GM23338 (cell line): ENCODE results near the gene ZNF20. TPM values are rescaled to one million over a fixed set of nuclear protein-coding genes. Genes with fewer than 3 reads are reported as not detected.

Experiments used
- ATAC-seq: fragments of 200-7000 bp; cut with Tn5 transposase; 3 replicates; pipeline ENCODE4 v1.9.1; 2020
- DNase-seq: peaks from one replicate; pipeline ENCODE4 v3.0.0-alpha.2; 2015; ENCODE audit warnings: low spot score
- H2AFZ ChIP-seq: fragments of 200-600 bp; sonication (generic); 2 replicates; pipeline ENCODE4 v1.8.0; 2016; ENCODE audit warnings: antibody characterized with exemption, mild to moderate bottlenecking, moderate library complexity
- H3F3A ChIP-seq: fragments of 200-600 bp; sonication (generic); replicated peaks from 2 replicates; pipeline ENCODE4 v1.8.0; 2017; ENCODE audit warnings: antibody characterized with exemption, mixed run types, low read depth
- H3K27ac ChIP-seq: fragments of 200-600 bp; sonication (generic); 2 replicates; pipeline ENCODE4 v1.6.1; 2016; ENCODE audit warnings: low read depth
- H3K27me3 ChIP-seq: fragments of 200-600 bp; sonication (generic); 2 replicates; pipeline ENCODE4 v1.8.0; 2016; ENCODE audit warnings: mild to moderate bottlenecking, mixed run types, moderate library complexity; ENCODE audit not compliant: insufficient read depth
- H3K36me3 ChIP-seq: fragments of 200-600 bp; sonication (generic); 2 replicates; pipeline ENCODE4 v1.8.0; 2016; ENCODE audit warnings: mild to moderate bottlenecking; ENCODE audit not compliant: insufficient read depth
- H3K4me1 ChIP-seq: fragments of 200-600 bp; sonication (generic); 2 replicates; pipeline ENCODE4 v1.8.0; 2016; ENCODE audit warnings: mild to moderate bottlenecking, moderate library complexity; ENCODE audit not compliant: insufficient read depth
- H3K4me2 ChIP-seq: fragments of 200-600 bp; sonication (generic); 2 replicates; pipeline ENCODE4 v1.7.1; 2017; ENCODE audit warnings: mixed run types
- H3K4me3 ChIP-seq: fragments of 200-600 bp; sonication (generic); 2 replicates; pipeline ENCODE4 v1.6.1; 2016; ENCODE audit warnings: mixed run types
- H3K79me2 ChIP-seq: fragments of 200-600 bp; sonication (generic); replicated peaks from 2 replicates; pipeline ENCODE4 v1.8.0; 2017; ENCODE audit warnings: mild to moderate bottlenecking; ENCODE audit not compliant: insufficient read depth
- H3K9me2 ChIP-seq: fragments of 200-600 bp; sonication (generic); 2 replicates; pipeline ENCODE4 v1.8.0; 2017; ENCODE audit not compliant: insufficient read depth
- H4K20me1 ChIP-seq: fragments of 200-600 bp; sonication (generic); replicated peaks from 2 replicates; pipeline ENCODE4 v1.8.0; 2017; ENCODE audit warnings: mild to moderate bottlenecking; ENCODE audit not compliant: insufficient read depth
- H3K27ac Mint-ChIP-seq: 2 replicates; pipeline ENCODE4 v1.8.0; 2020; ENCODE audit warnings: inconsistent platforms, mild to moderate bottlenecking, moderate library complexity, mixed read lengths
- H3K27me3 Mint-ChIP-seq: 3 replicates; pipeline ENCODE4 v1.8.0; 2022; ENCODE audit warnings: low read depth, mild to moderate bottlenecking, moderate library complexity, mixed read lengths, inconsistent platforms; ENCODE audit not compliant: insufficient read depth, poor library complexity
- H3K36me3 Mint-ChIP-seq: 3 replicates; pipeline ENCODE4 v1.8.0; 2021; ENCODE audit warnings: low read depth, mild to moderate bottlenecking, inconsistent platforms, moderate library complexity, mixed read lengths
- H3K4me1 Mint-ChIP-seq: 3 replicates; pipeline ENCODE4 v1.8.0; 2020; ENCODE audit warnings: mild to moderate bottlenecking, inconsistent platforms, mixed read lengths
- H3K4me3 Mint-ChIP-seq: 3 replicates; pipeline ENCODE4 v1.8.0; 2021; ENCODE audit warnings: moderate library complexity, mild to moderate bottlenecking, inconsistent platforms, mixed read lengths
- H3K9me3 Mint-ChIP-seq: 3 replicates; pipeline ENCODE4 v1.8.0; 2020; ENCODE audit warnings: moderate library complexity, mild to moderate bottlenecking, inconsistent platforms, mixed read lengths
- CREB1 ChIP-seq: fragments of 250-450 bp; sonication (Bioruptor Pico); IDR thresholded peaks from 2 replicates; pipeline ENCODE4 v1.5.0; 2020; ENCODE audit warnings: low read depth, mild to moderate bottlenecking, moderate library complexity
- EZH2 ChIP-seq: fragments of 200-600 bp; sonication (generic); IDR thresholded peaks from one replicate; pipeline ENCODE4 v1.8.0; 2017; ENCODE audit warnings: antibody characterized with exemption, mild to moderate bottlenecking, low read depth; ENCODE audit not compliant: unreplicated experiment
- EZH2phosphoT487 ChIP-seq: fragments of 200-600 bp; sonication (generic); IDR thresholded peaks from one replicate; pipeline ENCODE4 v1.8.1; 2018; ENCODE audit warnings: antibody characterized with exemption; ENCODE audit not compliant: unreplicated experiment
- JUNB ChIP-seq: IDR thresholded peaks from one replicate; pipeline ENCODE4 v1.6.1; 2016; ENCODE audit warnings: antibody characterized with exemption; ENCODE audit not compliant: unreplicated experiment
- NANOG ChIP-seq: IDR thresholded peaks from 2 replicates; pipeline ENCODE4 v1.6.1; 2016; ENCODE audit warnings: antibody characterized with exemption, borderline replicate concordance
- POLR2AphosphoS5 ChIP-seq: IDR thresholded peaks from 2 replicates; pipeline ENCODE4 v1.6.1; 2016; ENCODE audit warnings: antibody characterized with exemption, low read depth
- STAT1 ChIP-seq: IDR thresholded peaks from one replicate; pipeline ENCODE4 v1.6.1; 2016; ENCODE audit warnings: antibody characterized with exemption; ENCODE audit not compliant: unreplicated experiment
- ZNF114 ChIP-seq: fragments of 250-450 bp; sonication (Bioruptor Pico); IDR thresholded peaks from 2 replicates; pipeline ENCODE4 v1.5.0; 2020; ENCODE audit warnings: mild to moderate bottlenecking, moderate library complexity
- ZNF331 ChIP-seq: fragments of 250-450 bp; sonication (Bioruptor Pico); IDR thresholded peaks from 2 replicates; pipeline ENCODE4 v1.5.0; 2020; ENCODE audit warnings: low read depth, mild to moderate bottlenecking, moderate library complexity
- polyA plus RNA-seq: library from polyadenylated mRNA; unstranded; fragments of >200 nt; fragmentation: Nextera tagmentation; extraction: Ambion mirVana; gene quantifications from 2 replicates; pipeline ENCODE4 v1.2.1, GENCODE V29; 2016
- total RNA-seq: library from RNA; depleted of rRNA; stranded (reverse); fragments of >200 nt; shearing (Covaris generic); gene quantifications from 2 replicates; pipeline ENCODE4 v1.2.3, GENCODE V29; 2014
- TF ChIP-seq, protein P1 (sequence below): fragments of 250-450 bp; sonication (Bioruptor Pico); IDR thresholded peaks from 2 replicates; pipeline ENCODE4 v1.5.0; 2020; ENCODE audit warnings: mild to moderate bottlenecking, moderate library complexity
- TF ChIP-seq, protein P2 (sequence below): IDR thresholded peaks from 2 replicates; pipeline ENCODE4 v1.6.1; 2016; ENCODE audit warnings: antibody characterized with exemption
- TF ChIP-seq, protein P3 (sequence below), 2 experiments: fragments of 200-600 bp in 1 of 2; sonication (generic) in 1 of 2; conservative IDR thresholded peaks; 2 replicates each; pipeline versions ENCODE4 v1.5.1 to v1.6.1; 2016 to 2017; ENCODE audit warnings: antibody characterized with exemption in 2 of 2, low read depth in 2 of 2, mild to moderate bottlenecking in 2 of 2, moderate library complexity in 1 of 2
- TF ChIP-seq, protein P4 (sequence below): IDR thresholded peaks from one replicate; pipeline ENCODE4 v1.6.1; 2018; ENCODE audit warnings: antibody characterized with exemption; ENCODE audit not compliant: unreplicated experiment

ZNF20 gene
- total and polyA plus RNA-seq, 2 experiments from 2014 or later = 4.1 to 7.5 TPM

DNA sequence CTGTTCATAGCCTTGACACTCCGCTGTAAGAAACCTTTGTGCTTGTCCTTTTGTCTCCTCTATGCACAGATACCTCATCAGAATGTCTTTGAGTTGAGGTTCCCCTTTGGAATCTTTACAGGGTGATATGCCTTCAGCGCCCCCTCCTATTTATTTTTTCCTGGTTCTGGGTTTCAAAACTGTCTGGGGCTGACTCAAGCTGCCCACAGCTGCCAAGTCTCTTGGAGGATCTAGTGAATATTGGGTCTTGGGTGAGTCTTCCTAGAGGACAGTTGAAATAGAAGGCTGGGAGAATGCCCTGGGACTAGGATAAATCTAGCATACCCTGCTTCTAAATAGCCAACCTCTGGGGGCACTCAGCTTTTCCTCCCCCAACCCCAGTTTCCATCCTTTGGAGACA lies 23.7 kb upstream of the ZNF20 start:
- Histone ChIP-seq H3K4me2 (peak overlapping the region; percentile 85), H3K36me3 (no peaks in the 10 kb centered on the region), H3K79me2 (peaks cover 49% of the 10 kb centered on the region), H3K9me2 (no peaks in the 10 kb centered on the region; the same call in 1 of the 2 replicates), H2AFZ (peak overlapping the region; percentile 90), H3K4me1 (peaks cover 9% of the 10 kb centered on the region; the same call in 1 of the 2 replicates), H3F3A (no peaks in the 10 kb centered on the region), H3K27ac (0 out of 2 replicates have a peak overlapping the region, but pooled peaks have one; percentile 85), H3K4me3 (peak overlapping the region; percentile 81), H3K27me3 (no peaks in the 10 kb centered on the region), H4K20me1 (no peaks in the 10 kb centered on the region; the same call in 1 of the 2 replicates)
- ATAC-seq = no peak
- Mint-ChIP-seq H3K27ac (peak overlapping the region; percentile 69), H3K4me3 (peak overlapping the region; percentile 92), H3K36me3 (no peaks in the 10 kb centered on the region; the same call in 2 of the 3 replicates), H3K9me3 (no peaks in the 10 kb centered on the region; the same call in 2 of the 3 replicates), H3K27me3 (peaks cover 5% of the 10 kb centered on the region), H3K4me1 (peaks cover 4% of the 10 kb centered on the region)
- TF ChIP-seq STAT1 = no peak
- TF ChIP-seq EZH2phosphoT487 = no peak
- no peak for TF ChIP-seq ZNF331 (CRISPR knock-in tag)
- no peak for TF ChIP-seq NANOG
- TF ChIP-seq, protein P1, sequence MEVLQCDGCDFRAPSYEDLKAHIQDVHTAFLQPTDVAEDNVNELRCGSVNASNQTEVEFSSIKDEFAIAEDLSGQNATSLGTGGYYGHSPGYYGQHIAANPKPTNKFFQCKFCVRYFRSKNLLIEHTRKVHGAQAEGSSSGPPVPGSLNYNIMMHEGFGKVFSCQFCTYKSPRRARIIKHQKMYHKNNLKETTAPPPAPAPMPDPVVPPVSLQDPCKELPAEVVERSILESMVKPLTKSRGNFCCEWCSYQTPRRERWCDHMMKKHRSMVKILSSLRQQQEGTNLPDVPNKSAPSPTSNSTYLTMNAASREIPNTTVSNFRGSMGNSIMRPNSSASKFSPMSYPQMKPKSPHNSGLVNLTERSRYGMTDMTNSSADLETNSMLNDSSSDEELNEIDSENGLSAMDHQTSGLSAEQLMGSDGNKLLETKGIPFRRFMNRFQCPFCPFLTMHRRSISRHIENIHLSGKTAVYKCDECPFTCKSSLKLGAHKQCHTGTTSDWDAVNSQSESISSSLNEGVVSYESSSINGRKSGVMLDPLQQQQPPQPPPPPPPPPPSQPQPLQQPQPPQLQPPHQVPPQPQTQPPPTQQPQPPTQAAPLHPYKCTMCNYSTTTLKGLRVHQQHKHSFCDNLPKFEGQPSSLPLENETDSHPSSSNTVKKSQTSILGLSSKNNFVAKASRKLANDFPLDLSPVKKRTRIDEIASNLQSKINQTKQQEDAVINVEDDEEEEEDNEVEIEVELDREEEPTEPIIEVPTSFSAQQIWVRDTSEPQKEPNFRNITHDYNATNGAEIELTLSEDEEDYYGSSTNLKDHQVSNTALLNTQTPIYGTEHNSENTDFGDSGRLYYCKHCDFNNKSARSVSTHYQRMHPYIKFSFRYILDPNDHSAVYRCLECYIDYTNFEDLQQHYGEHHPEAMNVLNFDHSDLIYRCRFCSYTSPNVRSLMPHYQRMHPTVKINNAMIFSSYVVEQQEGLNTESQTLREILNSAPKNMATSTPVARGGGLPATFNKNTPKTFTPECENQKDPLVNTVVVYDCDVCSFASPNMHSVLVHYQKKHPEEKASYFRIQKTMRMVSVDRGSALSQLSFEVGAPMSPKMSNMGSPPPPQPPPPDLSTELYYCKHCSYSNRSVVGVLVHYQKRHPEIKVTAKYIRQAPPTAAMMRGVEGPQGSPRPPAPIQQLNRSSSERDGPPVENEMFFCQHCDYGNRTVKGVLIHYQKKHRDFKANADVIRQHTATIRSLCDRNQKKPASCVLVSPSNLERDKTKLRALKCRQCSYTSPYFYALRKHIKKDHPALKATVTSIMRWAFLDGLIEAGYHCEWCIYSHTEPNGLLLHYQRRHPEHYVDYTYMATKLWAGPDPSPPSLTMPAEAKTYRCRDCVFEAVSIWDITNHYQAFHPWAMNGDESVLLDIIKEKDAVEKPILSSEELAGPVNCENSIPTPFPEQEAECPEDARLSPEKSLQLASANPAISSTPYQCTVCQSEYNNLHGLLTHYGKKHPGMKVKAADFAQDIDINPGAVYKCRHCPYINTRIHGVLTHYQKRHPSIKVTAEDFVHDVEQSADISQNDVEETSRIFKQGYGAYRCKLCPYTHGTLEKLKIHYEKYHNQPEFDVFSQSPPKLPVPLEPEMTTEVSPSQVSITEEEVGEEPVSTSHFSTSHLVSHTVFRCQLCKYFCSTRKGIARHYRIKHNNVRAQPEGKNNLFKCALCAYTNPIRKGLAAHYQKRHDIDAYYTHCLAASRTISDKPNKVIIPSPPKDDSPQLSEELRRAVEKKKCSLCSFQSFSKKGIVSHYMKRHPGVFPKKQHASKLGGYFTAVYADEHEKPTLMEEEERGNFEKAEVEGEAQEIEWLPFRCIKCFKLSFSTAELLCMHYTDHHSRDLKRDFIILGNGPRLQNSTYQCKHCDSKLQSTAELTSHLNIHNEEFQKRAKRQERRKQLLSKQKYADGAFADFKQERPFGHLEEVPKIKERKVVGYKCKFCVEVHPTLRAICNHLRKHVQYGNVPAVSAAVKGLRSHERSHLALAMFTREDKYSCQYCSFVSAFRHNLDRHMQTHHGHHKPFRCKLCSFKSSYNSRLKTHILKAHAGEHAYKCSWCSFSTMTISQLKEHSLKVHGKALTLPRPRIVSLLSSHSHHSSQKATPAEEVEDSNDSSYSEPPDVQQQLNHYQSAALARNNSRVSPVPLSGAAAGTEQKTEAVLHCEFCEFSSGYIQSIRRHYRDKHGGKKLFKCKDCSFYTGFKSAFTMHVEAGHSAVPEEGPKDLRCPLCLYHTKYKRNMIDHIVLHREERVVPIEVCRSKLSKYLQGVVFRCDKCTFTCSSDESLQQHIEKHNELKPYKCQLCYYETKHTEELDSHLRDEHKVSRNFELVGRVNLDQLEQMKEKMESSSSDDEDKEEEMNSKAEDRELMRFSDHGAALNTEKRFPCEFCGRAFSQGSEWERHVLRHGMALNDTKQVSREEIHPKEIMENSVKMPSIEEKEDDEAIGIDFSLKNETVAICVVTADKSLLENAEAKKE = no peak
- no peak for TF ChIP-seq EZH2
- TF ChIP-seq JUNB = no peak
- TF ChIP-seq, protein P2, sequence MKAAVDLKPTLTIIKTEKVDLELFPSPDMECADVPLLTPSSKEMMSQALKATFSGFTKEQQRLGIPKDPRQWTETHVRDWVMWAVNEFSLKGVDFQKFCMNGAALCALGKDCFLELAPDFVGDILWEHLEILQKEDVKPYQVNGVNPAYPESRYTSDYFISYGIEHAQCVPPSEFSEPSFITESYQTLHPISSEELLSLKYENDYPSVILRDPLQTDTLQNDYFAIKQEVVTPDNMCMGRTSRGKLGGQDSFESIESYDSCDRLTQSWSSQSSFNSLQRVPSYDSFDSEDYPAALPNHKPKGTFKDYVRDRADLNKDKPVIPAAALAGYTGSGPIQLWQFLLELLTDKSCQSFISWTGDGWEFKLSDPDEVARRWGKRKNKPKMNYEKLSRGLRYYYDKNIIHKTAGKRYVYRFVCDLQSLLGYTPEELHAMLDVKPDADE = no peak
- TF ChIP-seq POLR2AphosphoS5 = no peak
- no peak for TF ChIP-seq ZNF114 (CRISPR knock-in tag)
- TF ChIP-seq CREB1 = no peak
- TF ChIP-seq, protein P3, sequence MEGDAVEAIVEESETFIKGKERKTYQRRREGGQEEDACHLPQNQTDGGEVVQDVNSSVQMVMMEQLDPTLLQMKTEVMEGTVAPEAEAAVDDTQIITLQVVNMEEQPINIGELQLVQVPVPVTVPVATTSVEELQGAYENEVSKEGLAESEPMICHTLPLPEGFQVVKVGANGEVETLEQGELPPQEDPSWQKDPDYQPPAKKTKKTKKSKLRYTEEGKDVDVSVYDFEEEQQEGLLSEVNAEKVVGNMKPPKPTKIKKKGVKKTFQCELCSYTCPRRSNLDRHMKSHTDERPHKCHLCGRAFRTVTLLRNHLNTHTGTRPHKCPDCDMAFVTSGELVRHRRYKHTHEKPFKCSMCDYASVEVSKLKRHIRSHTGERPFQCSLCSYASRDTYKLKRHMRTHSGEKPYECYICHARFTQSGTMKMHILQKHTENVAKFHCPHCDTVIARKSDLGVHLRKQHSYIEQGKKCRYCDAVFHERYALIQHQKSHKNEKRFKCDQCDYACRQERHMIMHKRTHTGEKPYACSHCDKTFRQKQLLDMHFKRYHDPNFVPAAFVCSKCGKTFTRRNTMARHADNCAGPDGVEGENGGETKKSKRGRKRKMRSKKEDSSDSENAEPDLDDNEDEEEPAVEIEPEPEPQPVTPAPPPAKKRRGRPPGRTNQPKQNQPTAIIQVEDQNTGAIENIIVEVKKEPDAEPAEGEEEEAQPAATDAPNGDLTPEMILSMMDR (conservative IDR thresholded peaks at IDR 0.05; ENCODE audit: low read depth in 2 of 2) = no peak
- TF ChIP-seq, protein P4, sequence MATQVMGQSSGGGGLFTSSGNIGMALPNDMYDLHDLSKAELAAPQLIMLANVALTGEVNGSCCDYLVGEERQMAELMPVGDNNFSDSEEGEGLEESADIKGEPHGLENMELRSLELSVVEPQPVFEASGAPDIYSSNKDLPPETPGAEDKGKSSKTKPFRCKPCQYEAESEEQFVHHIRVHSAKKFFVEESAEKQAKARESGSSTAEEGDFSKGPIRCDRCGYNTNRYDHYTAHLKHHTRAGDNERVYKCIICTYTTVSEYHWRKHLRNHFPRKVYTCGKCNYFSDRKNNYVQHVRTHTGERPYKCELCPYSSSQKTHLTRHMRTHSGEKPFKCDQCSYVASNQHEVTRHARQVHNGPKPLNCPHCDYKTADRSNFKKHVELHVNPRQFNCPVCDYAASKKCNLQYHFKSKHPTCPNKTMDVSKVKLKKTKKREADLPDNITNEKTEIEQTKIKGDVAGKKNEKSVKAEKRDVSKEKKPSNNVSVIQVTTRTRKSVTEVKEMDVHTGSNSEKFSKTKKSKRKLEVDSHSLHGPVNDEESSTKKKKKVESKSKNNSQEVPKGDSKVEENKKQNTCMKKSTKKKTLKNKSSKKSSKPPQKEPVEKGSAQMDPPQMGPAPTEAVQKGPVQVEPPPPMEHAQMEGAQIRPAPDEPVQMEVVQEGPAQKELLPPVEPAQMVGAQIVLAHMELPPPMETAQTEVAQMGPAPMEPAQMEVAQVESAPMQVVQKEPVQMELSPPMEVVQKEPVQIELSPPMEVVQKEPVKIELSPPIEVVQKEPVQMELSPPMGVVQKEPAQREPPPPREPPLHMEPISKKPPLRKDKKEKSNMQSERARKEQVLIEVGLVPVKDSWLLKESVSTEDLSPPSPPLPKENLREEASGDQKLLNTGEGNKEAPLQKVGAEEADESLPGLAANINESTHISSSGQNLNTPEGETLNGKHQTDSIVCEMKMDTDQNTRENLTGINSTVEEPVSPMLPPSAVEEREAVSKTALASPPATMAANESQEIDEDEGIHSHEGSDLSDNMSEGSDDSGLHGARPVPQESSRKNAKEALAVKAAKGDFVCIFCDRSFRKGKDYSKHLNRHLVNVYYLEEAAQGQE = no peak
- peak; percentile 14 for DNase-seq
